MM.1S (cell line): ENCODE data around the gene HECTD2.
"Not testable (repeated sequence)": the region's sequence is repeated elsewhere in the genome, so short reads cannot be mapped to it uniquely, and the experiment has no call there.

Source experiments
- DNase-seq: peaks from one replicate; pipeline ENCODE4 v3.0.0-alpha.2; 2015
- H2AFZ ChIP-seq: fragments of 300-600 bp; sonication (generic); 2 replicates; pipeline ENCODE4 v1.6.0; 2016; ENCODE audit warnings: antibody characterized with exemption, low read length
- H3F3A ChIP-seq: fragments of 300-600 bp; sonication (generic); 2 replicates; pipeline ENCODE4 v1.6.1; 2016; ENCODE audit warnings: mild to moderate bottlenecking, antibody characterized with exemption, low read length, moderate library complexity, mixed read lengths; ENCODE audit not compliant: insufficient read depth
- H3K27ac ChIP-seq: fragments of 300-600 bp; sonication (generic); 2 replicates; pipeline ENCODE4 v1.5.1; 2016; ENCODE audit warnings: mild to moderate bottlenecking, low read length
- H3K27me3 ChIP-seq: fragments of 300-600 bp; sonication (generic); replicated peaks from 2 replicates; pipeline ENCODE4 v1.6.0; 2016; ENCODE audit warnings: low read length; ENCODE audit not compliant: insufficient read depth
- H3K36me3 ChIP-seq: fragments of 300-600 bp; sonication (generic); replicated peaks from 2 replicates; pipeline ENCODE4 v1.6.1; 2016; ENCODE audit warnings: mild to moderate bottlenecking, low read length, mixed read lengths; ENCODE audit not compliant: insufficient read depth
- H3K4me1 ChIP-seq: fragments of 300-600 bp; sonication (generic); 2 replicates; pipeline ENCODE4 v1.6.1; 2016; ENCODE audit warnings: low read length, mixed read lengths
- H3K4me2 ChIP-seq: fragments of 300-600 bp; sonication (generic); 2 replicates; pipeline ENCODE4 v1.6.0; 2016; ENCODE audit warnings: low read depth, low read length
- H3K4me3 ChIP-seq: fragments of 300-600 bp; sonication (generic); 2 replicates; pipeline ENCODE4 v1.5.1; 2016; ENCODE audit warnings: low read length, mixed read lengths
- H3K79me2 ChIP-seq: fragments of 300-600 bp; sonication (generic); 2 replicates; pipeline ENCODE4 v1.6.1; 2016; ENCODE audit warnings: mixed run types, low read length, mixed read lengths
- H3K9ac ChIP-seq: fragments of 300-600 bp; sonication (generic); 2 replicates; pipeline ENCODE4 v1.6.1; 2016; ENCODE audit warnings: low read length, mixed read lengths
- H3K9me2 ChIP-seq: fragments of 300-600 bp; sonication (generic); replicated peaks from 2 replicates; pipeline ENCODE4 v1.6.1; 2016; ENCODE audit warnings: mild to moderate bottlenecking, low read length, mixed read lengths; ENCODE audit not compliant: insufficient read depth
- H3K9me3 ChIP-seq: fragments of 300-600 bp; sonication (generic); replicated peaks from 2 replicates; pipeline ENCODE4 v1.6.1; 2016; ENCODE audit warnings: mild to moderate bottlenecking, low read length, mixed read lengths; ENCODE audit not compliant: insufficient read depth
- H4K20me1 ChIP-seq: fragments of 300-600 bp; sonication (generic); 2 replicates; pipeline ENCODE4 v1.6.1; 2016; ENCODE audit warnings: mild to moderate bottlenecking, low read length, moderate library complexity, mixed read lengths; ENCODE audit not compliant: insufficient read depth
- CTCF ChIP-seq: fragments of 300-600 bp; sonication (generic); IDR thresholded peaks from 2 replicates; pipeline ENCODE4 v1.5.1; 2016; ENCODE audit warnings: antibody characterized with exemption, low read length, mixed read lengths
- EZH2 ChIP-seq: fragments of 300-600 bp; sonication (generic); optimal IDR thresholded peaks from 2 replicates; pipeline ENCODE3; 2017; ENCODE audit warnings: low read depth, mild to moderate bottlenecking, antibody characterized with exemption, low read length, mixed read lengths
- EZH2phosphoT487 ChIP-seq: fragments of 300-600 bp; sonication (generic); IDR thresholded peaks from 2 replicates; pipeline ENCODE4 v1.6.1; 2018; ENCODE audit warnings: antibody characterized with exemption, low read length

Gene HECTD2

GRCh38 chr10:91444211-91445182 lies 34.4 kb downstream of the HECTD2 start:
- H3K79me2 ChIP-seq, result no peaks in the 10 kb centered on the region
- no peak overlapping the region for H3K4me2 ChIP-seq
- H3K4me1 ChIP-seq, result no peaks in the 10 kb centered on the region
- H3K27me3 ChIP-seq, result no peaks in the 10 kb centered on the region
- TF ChIP-seq CTCF (no peak), EZH2phosphoT487 (no peak), EZH2 (no peak)
- no peaks in the 10 kb centered on the region for H3K9me3 ChIP-seq
- no peaks in the 10 kb centered on the region for H3K9me2 ChIP-seq
- no peak overlapping the region for H3K9ac ChIP-seq
- DNase-seq, result no peak
- no peak overlapping the region for H3K4me3 ChIP-seq
- H3K36me3 ChIP-seq, result no peaks in the 10 kb centered on the region
- H4K20me1 ChIP-seq, result no peaks in the 10 kb centered on the region
- H3F3A ChIP-seq, result no peaks in the 10 kb centered on the region
- H3K27ac ChIP-seq, result no peak overlapping the region
- no peak overlapping the region for H2AFZ ChIP-seq

- Histone ChIP-seq H3K9ac (no peak overlapping the region), H3K36me3 (no peaks in the 10 kb centered on the region), H4K20me1 (no peaks in the 10 kb centered on the region), H2AFZ (no peak overlapping the region), H3F3A (no peaks in the 10 kb centered on the region), H3K27ac (no peak overlapping the region), H3K4me2 (no peak overlapping the region), H3K4me1 (no peaks in the 10 kb centered on the region), H3K4me3 (no peak overlapping the region), H3K9me2 (no peaks in the 10 kb centered on the region), H3K27me3 (no peaks in the 10 kb centered on the region), H3K9me3 (no peaks in the 10 kb centered on the region), H3K79me2 (no peaks in the 10 kb centered on the region)
- TF ChIP-seq EZH2phosphoT487, result no peak
- no peak for TF ChIP-seq CTCF
- TF ChIP-seq EZH2, result no peak
- DNase-seq, result no peak
Observed at GRCh38 chr10:91452063-91452462, 41.9 kb downstream of the HECTD2 start.

GRCh38 chr10:91453535-91453934 lies 43.4 kb downstream of the HECTD2 start:
- Histone ChIP-seq H3K79me2 (no peaks in the 10 kb centered on the region), H3K4me2 (no peak overlapping the region), H3K9me2 (no peaks in the 10 kb centered on the region), H3K4me3 (no peak overlapping the region), H2AFZ (no peak overlapping the region), H3K9me3 (no peaks in the 10 kb centered on the region), H4K20me1 (no peaks in the 10 kb centered on the region), H3K36me3 (no peaks in the 10 kb centered on the region), H3F3A (no peaks in the 10 kb centered on the region), H3K27me3 (no peaks in the 10 kb centered on the region), H3K9ac (no peak overlapping the region), H3K4me1 (no peaks in the 10 kb centered on the region), H3K27ac (no peak overlapping the region)
- TF ChIP-seq EZH2phosphoT487 (no peak), EZH2 (no peak), CTCF (no peak)
- DNase-seq, result no peak

- H3K4me1 ChIP-seq, H3K9ac ChIP-seq, H3K27ac ChIP-seq, H3K4me2 ChIP-seq, H3K9me2 ChIP-seq, H3K4me3 ChIP-seq, H3K9me3 ChIP-seq, H2AFZ ChIP-seq, H3K79me2 ChIP-seq, DNase-seq, H3F3A ChIP-seq, H3K36me3 ChIP-seq, H3K27me3 ChIP-seq, H4K20me1 ChIP-seq: not testable (repeated sequence)
Observed at GRCh38 chr10:91455135-91455534, 45.0 kb downstream of the HECTD2 start.
